GM21381 (cell line): Measurements from ENCODE around the gene SLC12A6.
"Not testable (repeated sequence)": the region's sequence is repeated elsewhere in the genome, so short reads cannot be mapped to it uniquely, and the experiment has no call there.

Experiments used
- ATAC-seq: cut with Tn5 transposase; IDR thresholded peaks from one replicate; pipeline ENCODE4 v1.9.1; 2021; ENCODE audit warnings: mild to moderate bottlenecking, moderate library complexity; ENCODE audit not compliant: unreplicated experiment

The SLC12A6 gene

DNA sequence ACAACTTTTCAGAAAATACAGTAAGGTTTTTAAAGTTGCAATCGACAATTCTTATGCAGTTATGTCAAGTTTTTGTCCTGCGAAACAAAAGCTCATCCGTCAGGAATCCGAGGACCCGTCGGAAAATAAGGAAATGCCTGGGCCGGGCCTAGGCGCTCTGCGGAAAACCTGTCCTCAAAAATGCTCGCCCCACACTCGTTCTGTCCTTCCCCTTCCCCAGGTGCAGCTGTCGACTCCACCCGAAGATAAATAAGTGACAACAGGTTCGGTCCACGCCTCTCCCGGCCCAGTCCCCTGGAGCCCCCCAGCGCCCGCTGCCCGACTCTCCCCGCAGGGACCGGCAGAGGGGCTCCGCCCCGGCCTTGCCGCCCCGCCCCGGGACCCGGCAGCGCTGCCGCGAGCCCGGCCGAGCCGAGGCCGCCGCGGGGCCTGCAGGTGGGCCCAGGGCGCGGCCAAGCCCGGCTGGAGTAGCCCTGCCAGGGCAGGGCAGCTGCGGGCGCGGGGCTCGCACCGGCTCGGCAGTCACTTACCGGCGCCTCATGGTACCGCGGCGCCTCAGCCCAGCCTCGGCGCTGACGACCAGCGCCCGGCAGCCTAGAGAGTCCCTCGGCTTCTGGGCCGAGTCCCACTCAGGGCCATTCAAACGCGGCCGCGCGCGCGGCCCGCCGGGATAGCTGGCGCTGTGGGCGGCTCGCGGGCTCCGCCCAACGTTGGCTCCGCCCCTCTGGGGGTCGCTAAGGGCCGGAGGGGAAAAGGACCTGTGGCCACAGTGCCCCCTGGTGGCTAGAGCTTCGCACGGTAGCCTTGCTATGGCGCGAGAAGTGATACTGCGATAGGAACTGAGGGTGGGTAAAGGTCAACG is 127.9 kb downstream of the SLC12A6 start, which contains the start of gene KATNBL1:
Gene KATNBL1, minus strand, starts transcription at position 676 of the 862 bp plus-strand sequence. CDS start 46,420 bp downstream, outside the sequence.
- peak; percentile 95 for ATAC-seq

DNA sequence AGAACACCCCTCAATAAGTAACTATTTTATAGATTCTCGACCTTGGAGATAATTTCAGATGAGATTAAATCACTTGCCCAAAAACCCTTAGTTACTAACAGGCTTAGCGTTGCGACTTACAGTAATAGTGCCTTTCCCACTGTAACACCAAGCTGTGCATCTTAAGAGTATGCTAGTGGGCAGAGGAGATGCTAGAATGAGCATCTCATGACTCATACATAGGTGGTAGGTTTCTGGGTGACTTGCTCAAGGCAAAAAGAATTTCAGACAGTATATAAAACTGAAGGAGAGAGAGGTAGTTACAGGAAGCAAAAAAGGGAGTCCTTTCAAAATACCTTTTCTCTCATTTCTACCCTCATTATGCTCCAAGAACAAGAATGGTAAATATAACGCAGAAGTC is 131.6 kb downstream of the SLC12A6 start:
- ATAC-seq: no peak

DNA sequence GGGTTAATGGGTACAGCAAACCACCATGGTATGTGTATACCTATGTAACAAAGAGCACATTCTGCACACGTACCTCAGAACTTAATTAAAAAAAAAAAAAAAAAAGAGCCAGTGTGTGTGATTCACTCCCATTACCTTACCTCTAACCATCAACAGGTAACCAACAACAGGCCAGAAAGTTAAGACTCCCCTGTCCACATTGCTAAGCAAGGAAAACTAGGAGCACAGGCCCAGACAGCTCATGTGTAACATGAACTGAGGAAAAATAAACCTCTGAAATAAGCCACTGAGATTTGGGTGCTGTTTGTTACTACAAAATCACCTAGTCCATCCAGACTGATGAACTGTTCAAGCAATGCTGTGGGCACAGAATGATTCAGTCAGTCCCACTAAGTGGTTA is 133.6 kb downstream of the SLC12A6 start:
- no peak for ATAC-seq

DNA sequence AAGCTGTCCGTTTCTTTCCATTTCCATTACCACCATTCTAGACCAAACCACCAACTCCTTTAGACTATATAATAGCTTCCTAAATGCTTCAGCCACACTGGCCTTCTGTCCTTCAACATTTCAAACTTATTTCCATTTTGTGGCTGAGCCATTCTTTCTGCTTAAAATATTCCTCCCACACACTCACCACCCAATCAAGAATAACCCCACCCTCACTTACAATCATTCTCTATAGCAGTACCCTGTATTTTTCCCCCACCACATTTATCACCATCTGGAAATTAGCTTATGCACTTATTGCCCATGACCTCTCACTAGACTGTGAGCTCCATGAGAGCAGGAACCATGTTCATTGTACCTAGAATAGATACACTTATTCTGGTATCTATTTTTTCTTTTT is 134.3 kb downstream of the SLC12A6 start:
- ATAC-seq: no peak

DNA sequence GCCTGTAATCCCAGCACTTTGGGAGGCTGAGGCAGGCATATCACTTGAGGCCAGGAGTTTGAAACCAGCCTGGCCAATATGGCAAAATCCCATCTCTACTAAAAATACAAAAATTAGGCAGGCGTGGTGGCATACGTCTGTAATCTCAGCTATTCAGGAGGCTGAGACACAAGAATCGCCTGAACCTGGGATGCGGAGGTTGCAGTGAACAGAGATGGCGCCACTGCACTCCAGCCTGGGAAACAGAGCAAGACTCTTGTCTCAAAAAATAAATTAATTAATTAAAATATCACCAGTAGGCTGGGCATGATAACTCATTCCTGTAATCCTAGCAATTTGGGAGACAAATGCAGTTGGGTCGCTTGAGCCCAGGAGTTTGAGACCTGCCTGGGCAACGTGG is 144.3 kb downstream of the SLC12A6 start:
- ATAC-seq: not testable (repeated sequence)

DNA sequence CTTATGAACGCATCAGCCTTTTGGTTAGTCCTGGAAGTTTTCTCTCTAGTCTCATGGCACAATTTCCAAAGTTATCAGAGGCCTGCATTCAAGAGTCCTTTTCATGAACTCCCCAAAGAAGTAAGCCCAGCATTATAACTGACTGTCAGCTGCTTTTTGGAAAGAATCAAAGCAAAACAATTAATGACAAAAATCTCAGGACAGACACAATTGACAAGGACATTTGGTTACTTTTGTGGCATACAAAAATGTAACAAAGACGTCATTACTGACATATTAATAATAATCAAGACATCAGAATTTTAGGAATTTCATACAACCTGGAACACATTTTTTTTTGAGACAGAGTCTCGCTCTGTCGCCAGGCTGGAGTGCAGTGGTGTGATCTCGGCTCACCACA is 148.9 kb downstream of the SLC12A6 start:
- no peak for ATAC-seq

DNA sequence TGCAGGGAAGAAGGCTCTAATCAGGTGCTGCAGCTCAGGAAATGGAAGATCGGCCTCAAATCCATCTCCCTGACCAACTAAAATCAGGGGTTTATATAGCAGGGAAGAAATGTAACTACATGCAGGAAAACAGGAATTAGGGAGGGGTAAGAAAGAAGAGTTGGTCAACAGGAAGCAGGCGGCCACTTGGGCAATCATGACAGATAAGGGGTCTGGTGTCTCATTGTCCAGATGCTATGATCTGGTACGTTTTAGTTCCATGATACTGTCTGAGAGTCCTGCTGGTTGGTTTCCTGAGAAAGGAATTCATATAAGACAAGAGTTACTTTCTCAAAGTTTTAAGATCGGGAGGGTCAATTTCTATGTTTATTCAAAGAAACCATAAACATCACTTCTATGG is 151.9 kb downstream of the SLC12A6 start:
- no peak for ATAC-seq

DNA sequence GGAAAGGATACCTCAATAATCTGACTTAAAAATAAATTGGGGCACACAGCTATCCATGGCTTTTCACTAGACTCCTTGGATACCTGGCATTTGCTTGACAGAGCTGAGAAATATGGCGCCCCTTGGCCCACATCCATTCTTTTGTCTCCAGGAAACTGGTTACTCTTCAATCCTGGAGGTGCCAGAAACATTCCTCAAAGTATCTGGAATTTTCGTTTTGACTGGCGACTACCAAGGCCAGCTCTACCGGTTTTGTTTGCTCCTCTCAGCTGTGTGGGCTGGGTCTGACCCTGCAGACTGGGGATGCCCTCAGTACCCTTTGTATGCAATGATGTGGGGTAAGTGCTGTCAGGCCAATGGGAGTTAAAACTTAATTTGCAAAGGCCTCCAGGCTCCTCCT is 154.6 kb downstream of the SLC12A6 start:
- ATAC-seq: no peak
